ENCODE data around the gene TFF1.

Gene TFF1

DNA sequence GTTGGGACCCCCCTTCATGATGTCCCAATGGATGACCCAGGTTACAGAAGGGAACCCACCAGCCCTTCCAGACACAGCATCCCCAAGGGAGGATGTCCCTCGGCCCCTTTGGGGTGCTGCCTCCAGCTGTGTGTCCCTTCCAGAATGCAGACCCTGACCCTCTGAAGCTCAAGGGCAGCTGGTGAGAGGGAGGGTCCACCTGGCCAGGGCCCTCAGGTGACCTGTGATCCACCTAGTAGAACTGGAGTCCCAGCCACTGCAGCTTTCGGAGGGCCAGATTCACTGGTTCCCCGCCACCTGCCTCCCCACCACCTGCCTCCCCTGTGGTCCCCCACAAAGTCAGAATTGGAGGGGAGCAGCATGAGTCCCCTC is 9.6 kb upstream of the TFF1 start:
- no peak for TF ChIP-seq TAF1 (IDR thresholded peaks at IDR 0.05; ENCODE audit: borderline replicate concordance, insufficient read depth, low read length)
- no peak for TF ChIP-seq SIN3A (IDR thresholded peaks at IDR 0.05; ENCODE audit: borderline replicate concordance, insufficient read depth, low read length)
- TF ChIP-seq POLR2AphosphoS5 (IDR thresholded peaks at IDR 0.05; ENCODE audit: low read depth, low read length): no peak
- no peak for TF ChIP-seq REST (IDR thresholded peaks at IDR 0.05; ENCODE audit: insufficient read depth in 1 of 2, low read depth in 2 of 2, low read length in 2 of 2)
- no peak for TF ChIP-seq FOXP2 (optimal IDR thresholded peaks at IDR 0.05; ENCODE audit: borderline replicate concordance, extremely low read depth, extremely low read length, insufficient read depth)

DNA sequence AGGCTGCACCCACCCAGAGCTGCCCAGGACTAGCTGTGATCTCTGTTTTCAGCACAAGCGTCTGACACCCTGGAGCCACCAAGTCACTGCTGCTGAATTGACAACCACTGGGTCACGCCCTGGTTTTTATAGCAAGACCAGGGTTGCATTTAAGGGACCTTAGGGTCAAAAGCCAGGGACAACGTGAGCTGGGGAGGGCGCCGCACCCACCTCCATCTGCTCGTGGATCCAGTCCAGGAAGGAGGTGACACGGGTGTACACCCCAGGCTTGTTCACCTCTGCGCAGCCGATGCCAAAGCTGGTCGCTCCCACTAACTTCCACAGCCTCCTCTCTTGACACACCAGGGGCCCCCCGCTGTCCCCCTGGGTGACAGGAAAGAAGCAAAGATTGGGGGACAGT is 9.2 kb upstream of the TFF1 start:
- TF ChIP-seq TAF1 (IDR thresholded peaks at IDR 0.05; ENCODE audit: borderline replicate concordance, insufficient read depth, low read length) (no peak), REST (IDR thresholded peaks at IDR 0.05; ENCODE audit: insufficient read depth in 1 of 2, low read depth in 2 of 2, low read length in 2 of 2) (no peak), POLR2AphosphoS5 (IDR thresholded peaks at IDR 0.05; ENCODE audit: low read depth, low read length) (no peak), SIN3A (IDR thresholded peaks at IDR 0.05; ENCODE audit: borderline replicate concordance, insufficient read depth, low read length) (no peak), FOXP2 (optimal IDR thresholded peaks at IDR 0.05; ENCODE audit: borderline replicate concordance, extremely low read depth, extremely low read length, insufficient read depth) (no peak)

GRCh38 chr21:42374864-42375499 is 8.6 kb upstream of the TFF1 start:
- TF ChIP-seq TAF1 (IDR thresholded peaks at IDR 0.05; ENCODE audit: borderline replicate concordance, insufficient read depth, low read length) (no peak), REST (IDR thresholded peaks at IDR 0.05; ENCODE audit: insufficient read depth in 1 of 2, low read depth in 2 of 2, low read length in 2 of 2) (no peak), SIN3A (IDR thresholded peaks at IDR 0.05; ENCODE audit: borderline replicate concordance, insufficient read depth, low read length) (no peak), POLR2AphosphoS5 (IDR thresholded peaks at IDR 0.05; ENCODE audit: low read depth, low read length) (no peak), FOXP2 (optimal IDR thresholded peaks at IDR 0.05; ENCODE audit: borderline replicate concordance, extremely low read depth, extremely low read length, insufficient read depth) (no peak)

- TF ChIP-seq TAF1 (IDR thresholded peaks at IDR 0.05; ENCODE audit: borderline replicate concordance, insufficient read depth, low read length): no peak
- no peak for TF ChIP-seq POLR2AphosphoS5 (IDR thresholded peaks at IDR 0.05; ENCODE audit: low read depth, low read length)
- TF ChIP-seq SIN3A (IDR thresholded peaks at IDR 0.05; ENCODE audit: borderline replicate concordance, insufficient read depth, low read length): no peak
- TF ChIP-seq FOXP2 (optimal IDR thresholded peaks at IDR 0.05; ENCODE audit: borderline replicate concordance, extremely low read depth, extremely low read length, insufficient read depth): no peak
- TF ChIP-seq REST (IDR thresholded peaks at IDR 0.05; ENCODE audit: insufficient read depth in 1 of 2, low read depth in 2 of 2, low read length in 2 of 2): no peak
Measured at GRCh38 chr21:42374457-42374856, 8.1 kb upstream of the TFF1 start.
